Stimulated activated CD8-positive, alpha-beta memory T cell treated with anti-CD3 and anti-CD28 coated beads, Interleukin-2, amount 100 ng/mL, for 48 hours (primary cell): Measurements from ENCODE around the gene CREB3L2.

Experiments used
- DNase-seq, 2 donors: peaks; one replicate each; pipeline ENCODE4 v3.0.0-alpha.2; 2020; ENCODE audit warnings: low read depth in 2 of 2

The CREB3L2 gene

GRCh38 chr7:137873524-137873923 is 128.4 kb downstream of the CREB3L2 start:
- DNase-seq = no peak

- no peak for DNase-seq
These were observed 130.5 kb downstream of the CREB3L2 start for GRCh38 chr7:137871170-137871915.

GRCh38 chr7:137870684-137871083 is 131.2 kb downstream of the CREB3L2 start:
- no peak for DNase-seq

- DNase-seq = no peak
These were observed 131.8 kb downstream of the CREB3L2 start for GRCh38 chr7:137870078-137870477.

GRCh38 chr7:137869260-137869659 is 132.6 kb downstream of the CREB3L2 start:
- DNase-seq = no peak

GRCh38 chr7:137867289-137867688 is 134.6 kb downstream of the CREB3L2 start:
- no peak for DNase-seq

- DNase-seq = no peak
These were observed 136.1 kb downstream of the CREB3L2 start for GRCh38 chr7:137865764-137866163.

- no peak for DNase-seq
These were observed 138.9 kb downstream of the CREB3L2 start for GRCh38 chr7:137862964-137863363.

- no peak for DNase-seq
These were observed 139.5 kb downstream of the CREB3L2 start for GRCh38 chr7:137862358-137862757.

GRCh38 chr7:137860542-137860941 is 141.3 kb downstream of the CREB3L2 start:
- DNase-seq = no peak

- no peak for DNase-seq
These were observed 148.8 kb downstream of the CREB3L2 start for GRCh38 chr7:137853053-137853452.

GRCh38 chr7:137852108-137852507 is 149.8 kb downstream of the CREB3L2 start:
- DNase-seq = no peak

GRCh38 chr7:137850972-137851945 is 150.6 kb downstream of the CREB3L2 start:
- DNase-seq = no peak

GRCh38 chr7:137850571-137850970 is 151.3 kb downstream of the CREB3L2 start:
- DNase-seq = no peak

- DNase-seq = no peak
These were observed 153.8 kb downstream of the CREB3L2 start for GRCh38 chr7:137848095-137848494.

GRCh38 chr7:137847568-137848050 is 154.3 kb downstream of the CREB3L2 start:
- DNase-seq = no peak

GRCh38 chr7:137846827-137847567 is 154.9 kb downstream of the CREB3L2 start, which contains the start of gene DGKI:
Gene DGKI (minus strand): TSS chr7:137846974.
- DNase-seq = no peak

- no peak for DNase-seq
These were observed 155.4 kb downstream of the CREB3L2 start for GRCh38 chr7:137846549-137846826.

GRCh38 chr7:137844677-137845425 is 157.0 kb downstream of the CREB3L2 start:
- no peak for DNase-seq

GRCh38 chr7:137839903-137840779 is 161.7 kb downstream of the CREB3L2 start:
- no peak for DNase-seq
